ENCODE measurements around the gene AIFM1.
A peak's percentile ranks its signal among the peaks of the same experiment; 100 is the strongest.

GRCh38 chrX:130110379-130111219 is 55.0 kb downstream of the AIFM1 start, which contains the start of gene ELF4:
- no peak for TF ChIP-seq CTCF (IDR thresholded peaks at IDR 0.05)
- peak in 1 of 2 donors; percentile 8 for TF ChIP-seq POLR2AphosphoS5 (IDR thresholded peaks at IDR 0.05)
- no peak for TF ChIP-seq POLR2A (IDR thresholded peaks at IDR 0.05; ENCODE audit: low read depth)
- TF ChIP-seq EP300 (IDR thresholded peaks at IDR 0.05), result no peak
